Measurements from ENCODE around the gene HYKK. TPM values are rescaled to one million over a fixed set of nuclear protein-coding genes. Genes with fewer than 3 reads are reported as not detected.
A peak's percentile ranks its signal among the peaks of the same experiment; 100 is the strongest.

HYKK gene
- total and polyA plus RNA-seq, 10 of the 15 experiments (the other 5 are each of a cell fraction or from before 2014, with no cell fraction given), result 0.15 to 0.98 (median 0.49) TPM

DNA sequence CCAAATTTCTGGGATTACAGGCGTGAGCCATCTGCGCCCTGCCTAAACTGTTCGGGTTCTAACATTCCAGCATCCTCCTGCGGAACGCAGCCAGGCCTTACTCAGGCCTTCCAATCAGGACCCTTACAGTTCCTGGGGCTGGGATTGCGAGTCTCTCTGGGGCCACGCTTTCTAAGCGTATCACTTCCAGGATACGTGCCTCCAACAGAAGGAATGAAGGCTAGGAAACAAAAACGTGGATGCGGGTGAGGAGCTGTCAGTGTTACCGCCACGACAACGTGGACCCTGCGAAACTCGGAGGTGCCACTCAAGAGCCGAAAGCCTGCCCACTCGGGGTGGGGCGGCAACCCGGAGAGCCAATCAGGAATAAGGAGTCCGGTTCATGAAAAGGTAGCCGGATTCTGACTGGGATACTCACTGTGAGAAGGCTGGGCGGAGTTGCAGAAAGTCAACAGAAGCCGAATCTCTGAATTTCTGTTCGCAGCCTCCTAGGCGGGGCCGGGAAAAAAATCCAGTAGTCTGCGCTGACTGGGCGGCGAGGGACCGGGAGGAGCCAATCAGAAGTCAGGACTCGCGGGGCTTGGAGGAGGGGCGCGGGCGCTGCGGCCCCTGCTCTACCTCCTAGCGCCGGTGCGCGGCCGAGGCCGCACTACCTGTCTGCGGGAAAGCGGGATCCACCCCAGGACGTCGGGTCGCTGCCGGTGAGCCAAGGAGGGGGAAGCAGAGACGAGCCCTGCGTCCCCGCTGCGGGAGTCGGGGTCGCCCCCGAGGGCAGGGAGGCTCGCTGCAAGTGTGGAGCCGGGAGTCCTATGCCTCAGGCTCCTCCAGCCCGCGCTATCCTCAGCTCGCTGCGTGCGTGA lies at the start of gene HYKK (continued):
- TF ChIP-seq, protein P1, sequence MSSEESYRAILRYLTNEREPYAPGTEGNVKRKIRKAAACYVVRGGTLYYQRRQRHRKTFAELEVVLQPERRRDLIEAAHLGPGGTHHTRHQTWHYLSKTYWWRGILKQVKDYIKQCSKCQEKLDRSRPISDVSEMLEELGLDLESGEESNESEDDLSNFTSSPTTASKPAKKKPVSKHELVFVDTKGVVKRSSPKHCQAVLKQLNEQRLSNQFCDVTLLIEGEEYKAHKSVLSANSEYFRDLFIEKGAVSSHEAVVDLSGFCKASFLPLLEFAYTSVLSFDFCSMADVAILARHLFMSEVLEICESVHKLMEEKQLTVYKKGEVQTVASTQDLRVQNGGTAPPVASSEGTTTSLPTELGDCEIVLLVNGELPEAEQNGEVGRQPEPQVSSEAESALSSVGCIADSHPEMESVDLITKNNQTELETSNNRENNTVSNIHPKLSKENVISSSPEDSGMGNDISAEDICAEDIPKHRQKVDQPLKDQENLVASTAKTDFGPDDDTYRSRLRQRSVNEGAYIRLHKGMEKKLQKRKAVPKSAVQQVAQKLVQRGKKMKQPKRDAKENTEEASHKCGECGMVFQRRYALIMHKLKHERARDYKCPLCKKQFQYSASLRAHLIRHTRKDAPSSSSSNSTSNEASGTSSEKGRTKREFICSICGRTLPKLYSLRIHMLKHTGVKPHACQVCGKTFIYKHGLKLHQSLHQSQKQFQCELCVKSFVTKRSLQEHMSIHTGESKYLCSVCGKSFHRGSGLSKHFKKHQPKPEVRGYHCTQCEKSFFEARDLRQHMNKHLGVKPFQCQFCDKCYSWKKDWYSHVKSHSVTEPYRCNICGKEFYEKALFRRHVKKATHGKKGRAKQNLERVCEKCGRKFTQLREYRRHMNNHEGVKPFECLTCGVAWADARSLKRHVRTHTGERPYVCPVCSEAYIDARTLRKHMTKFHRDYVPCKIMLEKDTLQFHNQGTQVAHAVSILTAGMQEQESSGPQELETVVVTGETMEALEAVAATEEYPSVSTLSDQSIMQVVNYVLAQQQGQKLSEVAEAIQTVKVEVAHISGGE (CRISPR knock-in tag; IDR thresholded peaks at IDR 0.05), result no peak
- TF ChIP-seq SPI1 (IDR thresholded peaks at IDR 0.05; ENCODE audit: borderline replicate concordance, insufficient read depth, low read depth, low read length), result no peak
- TF ChIP-seq DPF2 (IDR thresholded peaks at IDR 0.05), result peak; percentile 56
- TF ChIP-seq FOXK2 (IDR thresholded peaks at IDR 0.05), result no peak
- no peak for TF ChIP-seq ZNF217 (IDR thresholded peaks at IDR 0.05)
- TF ChIP-seq PAX5 (IDR thresholded peaks at IDR 0.05; ENCODE audit: borderline replicate concordance, low read depth, low read length), result no peak
- TF ChIP-seq ASH2L (IDR thresholded peaks at IDR 0.05; ENCODE audit: borderline replicate concordance, low read depth), result no peak
- TF ChIP-seq GATAD2B (conservative IDR thresholded peaks at IDR 0.05; ENCODE audit: low read depth), result 0 out of 2 replicates have a peak, but pooled peaks have one; percentile 29
- TF ChIP-seq SUZ12 (IDR thresholded peaks at IDR 0.05; ENCODE audit: unreplicated experiment), result no peak
- TF ChIP-seq KDM1A (IDR thresholded peaks at IDR 0.05; ENCODE audit: borderline replicate concordance), result no peak
- TF ChIP-seq EGR1 (IDR thresholded peaks at IDR 0.05; ENCODE audit: borderline replicate concordance in 1 of 2, low read depth in 2 of 2, low read length in 2 of 2), result no peak
- TF ChIP-seq TARDBP (IDR thresholded peaks at IDR 0.05; ENCODE audit: borderline replicate concordance), result no peak
- TF ChIP-seq ZSCAN29 (IDR thresholded peaks at IDR 0.05), result no peak
- TF ChIP-seq ZBED1 (IDR thresholded peaks at IDR 0.05; ENCODE audit: borderline replicate concordance), result no peak
- TF ChIP-seq ZNF207 (IDR thresholded peaks at IDR 0.05; ENCODE audit: borderline replicate concordance), result no peak
- TF ChIP-seq, protein P2, sequence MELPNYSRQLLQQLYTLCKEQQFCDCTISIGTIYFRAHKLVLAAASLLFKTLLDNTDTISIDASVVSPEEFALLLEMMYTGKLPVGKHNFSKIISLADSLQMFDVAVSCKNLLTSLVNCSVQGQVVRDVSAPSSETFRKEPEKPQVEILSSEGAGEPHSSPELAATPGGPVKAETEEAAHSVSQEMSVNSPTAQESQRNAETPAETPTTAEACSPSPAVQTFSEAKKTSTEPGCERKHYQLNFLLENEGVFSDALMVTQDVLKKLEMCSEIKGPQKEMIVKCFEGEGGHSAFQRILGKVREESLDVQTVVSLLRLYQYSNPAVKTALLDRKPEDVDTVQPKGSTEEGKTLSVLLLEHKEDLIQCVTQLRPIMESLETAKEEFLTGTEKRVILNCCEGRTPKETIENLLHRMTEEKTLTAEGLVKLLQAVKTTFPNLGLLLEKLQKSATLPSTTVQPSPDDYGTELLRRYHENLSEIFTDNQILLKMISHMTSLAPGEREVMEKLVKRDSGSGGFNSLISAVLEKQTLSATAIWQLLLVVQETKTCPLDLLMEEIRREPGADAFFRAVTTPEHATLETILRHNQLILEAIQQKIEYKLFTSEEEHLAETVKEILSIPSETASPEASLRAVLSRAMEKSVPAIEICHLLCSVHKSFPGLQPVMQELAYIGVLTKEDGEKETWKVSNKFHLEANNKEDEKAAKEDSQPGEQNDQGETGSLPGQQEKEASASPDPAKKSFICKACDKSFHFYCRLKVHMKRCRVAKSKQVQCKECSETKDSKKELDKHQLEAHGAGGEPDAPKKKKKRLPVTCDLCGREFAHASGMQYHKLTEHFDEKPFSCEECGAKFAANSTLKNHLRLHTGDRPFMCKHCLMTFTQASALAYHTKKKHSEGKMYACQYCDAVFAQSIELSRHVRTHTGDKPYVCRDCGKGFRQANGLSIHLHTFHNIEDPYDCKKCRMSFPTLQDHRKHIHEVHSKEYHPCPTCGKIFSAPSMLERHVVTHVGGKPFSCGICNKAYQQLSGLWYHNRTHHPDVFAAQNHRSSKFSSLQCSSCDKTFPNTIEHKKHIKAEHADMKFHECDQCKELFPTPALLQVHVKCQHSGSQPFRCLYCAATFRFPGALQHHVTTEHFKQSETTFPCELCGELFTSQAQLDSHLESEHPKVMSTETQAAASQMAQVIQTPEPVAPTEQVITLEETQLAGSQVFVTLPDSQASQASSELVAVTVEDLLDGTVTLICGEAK (IDR thresholded peaks at IDR 0.05; ENCODE audit: borderline replicate concordance), result no peak
- TF ChIP-seq SMARCA5 (IDR thresholded peaks at IDR 0.05), result no peak
- peak; percentile 64; the same call in 1 of the 2 replicates for TF ChIP-seq NFYB (IDR thresholded peaks at IDR 0.05; ENCODE audit: insufficient read depth, low read depth, low read length)
- no peak for TF ChIP-seq NR2C2 (IDR thresholded peaks at IDR 0.05; ENCODE audit: borderline replicate concordance, control insufficient read depth, insufficient read length, low read depth)
- TF ChIP-seq BMI1 (IDR thresholded peaks at IDR 0.05; ENCODE audit: borderline replicate concordance), result no peak
- peak; percentile 71; the same call in 1 of the 2 replicates for TF ChIP-seq MXI1 (IDR thresholded peaks at IDR 0.05; ENCODE audit: low read depth, low read length)
- no peak for TF ChIP-seq ETV6 (conservative IDR thresholded peaks at IDR 0.05 in 1 of 2, IDR thresholded peaks at IDR 0.05 in 1 of 2; ENCODE audit: borderline replicate concordance in 1 of 2, low read depth in 1 of 2)
- no peak for TF ChIP-seq KLF5 (IDR thresholded peaks at IDR 0.05; ENCODE audit: partially characterized antibody)
- peak; percentile 50; the same call in 1 of the 2 replicates for TF ChIP-seq IKZF1 (conservative IDR thresholded peaks at IDR 0.05)

Measured in GM12878 (cell line).